ENCODE measurements around the gene TNRC6C. TPM values are rescaled to one million over a fixed set of nuclear protein-coding genes. Genes with fewer than 3 reads are reported as not detected.
A peak's percentile ranks its signal among the peaks of the same experiment; 100 is the strongest.

The TNRC6C gene
- total and polyA plus RNA-seq, 2 of the 13 experiments (the other 11 are each of a cell fraction or from before 2014, with no cell fraction given): 0.66 to 4.9 TPM

DNA sequence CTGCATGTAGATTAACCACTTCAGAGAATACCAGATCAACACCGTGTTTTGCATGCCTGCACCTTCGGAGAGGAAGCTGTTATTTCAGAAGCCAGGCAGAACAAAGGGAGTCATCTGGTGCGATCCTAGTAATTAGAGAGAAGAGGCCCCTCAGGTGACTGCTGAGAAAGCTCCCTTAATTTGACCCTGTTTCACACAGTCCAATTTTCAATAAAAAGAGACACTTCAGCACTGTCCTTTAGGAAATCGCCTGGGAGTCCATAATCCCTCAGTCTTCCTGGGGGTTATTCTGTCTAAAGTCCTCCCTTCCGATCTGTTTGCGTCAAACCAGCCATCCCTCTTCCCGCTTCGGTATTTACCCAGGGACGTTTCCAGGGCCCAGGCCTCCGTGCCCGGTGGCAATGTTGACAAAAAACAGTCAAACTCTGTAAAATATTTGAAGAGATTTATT is 23.4 kb upstream of the TNRC6C start (continued):
- TF ChIP-seq KDM5A (IDR thresholded peaks at IDR 0.05; ENCODE audit: borderline replicate concordance, low read length) (no peak), ZNF121 (CRISPR knock-in tag; IDR thresholded peaks at IDR 0.05) (0 out of 2 replicates have a peak, but pooled peaks have one; percentile 29), HOMEZ (CRISPR knock-in tag; IDR thresholded peaks at IDR 0.05; ENCODE audit: low read depth) (peak; percentile 63; the same call in 1 of the 2 replicates), GFI1 (CRISPR knock-in tag; IDR thresholded peaks at IDR 0.05; ENCODE audit: borderline replicate concordance) (0 out of 2 replicates have a peak, but pooled peaks have one; percentile 25), ZFP62 (CRISPR knock-in tag; IDR thresholded peaks at IDR 0.05) (no peak), MATR3 (CRISPR knock-in tag; IDR thresholded peaks at IDR 0.05) (no peak), KDM1A (CRISPR knock-in tag; IDR thresholded peaks at IDR 0.05) (no peak), FOXM1 (CRISPR knock-in tag; IDR thresholded peaks at IDR 0.05) (no peak), AGO2 (optimal IDR thresholded peaks at IDR 0.05; ENCODE audit: low read depth, low read length) (no peak), ERF (CRISPR knock-in tag; IDR thresholded peaks at IDR 0.05) (no peak), MXD4 (CRISPR knock-in tag; IDR thresholded peaks at IDR 0.05) (no peak), ZNF652 (CRISPR knock-in tag; IDR thresholded peaks at IDR 0.05; ENCODE audit: borderline replicate concordance, low read depth) (no peak), FOXP4 (CRISPR knock-in tag; IDR thresholded peaks at IDR 0.05) (no peak), MIER3 (CRISPR knock-in tag; IDR thresholded peaks at IDR 0.05; ENCODE audit: borderline replicate concordance) (no peak), SETDB1 (CRISPR knock-in tag; IDR thresholded peaks at IDR 0.05; ENCODE audit: borderline replicate concordance) (no peak), ZMYM2 (CRISPR knock-in tag; IDR thresholded peaks at IDR 0.05) (no peak), KDM3A (CRISPR knock-in tag; IDR thresholded peaks at IDR 0.05; ENCODE audit: low read depth) (no peak), BRCA1 (CRISPR knock-in tag; IDR thresholded peaks at IDR 0.05) (no peak)
- TF ChIP-seq, protein P1, sequence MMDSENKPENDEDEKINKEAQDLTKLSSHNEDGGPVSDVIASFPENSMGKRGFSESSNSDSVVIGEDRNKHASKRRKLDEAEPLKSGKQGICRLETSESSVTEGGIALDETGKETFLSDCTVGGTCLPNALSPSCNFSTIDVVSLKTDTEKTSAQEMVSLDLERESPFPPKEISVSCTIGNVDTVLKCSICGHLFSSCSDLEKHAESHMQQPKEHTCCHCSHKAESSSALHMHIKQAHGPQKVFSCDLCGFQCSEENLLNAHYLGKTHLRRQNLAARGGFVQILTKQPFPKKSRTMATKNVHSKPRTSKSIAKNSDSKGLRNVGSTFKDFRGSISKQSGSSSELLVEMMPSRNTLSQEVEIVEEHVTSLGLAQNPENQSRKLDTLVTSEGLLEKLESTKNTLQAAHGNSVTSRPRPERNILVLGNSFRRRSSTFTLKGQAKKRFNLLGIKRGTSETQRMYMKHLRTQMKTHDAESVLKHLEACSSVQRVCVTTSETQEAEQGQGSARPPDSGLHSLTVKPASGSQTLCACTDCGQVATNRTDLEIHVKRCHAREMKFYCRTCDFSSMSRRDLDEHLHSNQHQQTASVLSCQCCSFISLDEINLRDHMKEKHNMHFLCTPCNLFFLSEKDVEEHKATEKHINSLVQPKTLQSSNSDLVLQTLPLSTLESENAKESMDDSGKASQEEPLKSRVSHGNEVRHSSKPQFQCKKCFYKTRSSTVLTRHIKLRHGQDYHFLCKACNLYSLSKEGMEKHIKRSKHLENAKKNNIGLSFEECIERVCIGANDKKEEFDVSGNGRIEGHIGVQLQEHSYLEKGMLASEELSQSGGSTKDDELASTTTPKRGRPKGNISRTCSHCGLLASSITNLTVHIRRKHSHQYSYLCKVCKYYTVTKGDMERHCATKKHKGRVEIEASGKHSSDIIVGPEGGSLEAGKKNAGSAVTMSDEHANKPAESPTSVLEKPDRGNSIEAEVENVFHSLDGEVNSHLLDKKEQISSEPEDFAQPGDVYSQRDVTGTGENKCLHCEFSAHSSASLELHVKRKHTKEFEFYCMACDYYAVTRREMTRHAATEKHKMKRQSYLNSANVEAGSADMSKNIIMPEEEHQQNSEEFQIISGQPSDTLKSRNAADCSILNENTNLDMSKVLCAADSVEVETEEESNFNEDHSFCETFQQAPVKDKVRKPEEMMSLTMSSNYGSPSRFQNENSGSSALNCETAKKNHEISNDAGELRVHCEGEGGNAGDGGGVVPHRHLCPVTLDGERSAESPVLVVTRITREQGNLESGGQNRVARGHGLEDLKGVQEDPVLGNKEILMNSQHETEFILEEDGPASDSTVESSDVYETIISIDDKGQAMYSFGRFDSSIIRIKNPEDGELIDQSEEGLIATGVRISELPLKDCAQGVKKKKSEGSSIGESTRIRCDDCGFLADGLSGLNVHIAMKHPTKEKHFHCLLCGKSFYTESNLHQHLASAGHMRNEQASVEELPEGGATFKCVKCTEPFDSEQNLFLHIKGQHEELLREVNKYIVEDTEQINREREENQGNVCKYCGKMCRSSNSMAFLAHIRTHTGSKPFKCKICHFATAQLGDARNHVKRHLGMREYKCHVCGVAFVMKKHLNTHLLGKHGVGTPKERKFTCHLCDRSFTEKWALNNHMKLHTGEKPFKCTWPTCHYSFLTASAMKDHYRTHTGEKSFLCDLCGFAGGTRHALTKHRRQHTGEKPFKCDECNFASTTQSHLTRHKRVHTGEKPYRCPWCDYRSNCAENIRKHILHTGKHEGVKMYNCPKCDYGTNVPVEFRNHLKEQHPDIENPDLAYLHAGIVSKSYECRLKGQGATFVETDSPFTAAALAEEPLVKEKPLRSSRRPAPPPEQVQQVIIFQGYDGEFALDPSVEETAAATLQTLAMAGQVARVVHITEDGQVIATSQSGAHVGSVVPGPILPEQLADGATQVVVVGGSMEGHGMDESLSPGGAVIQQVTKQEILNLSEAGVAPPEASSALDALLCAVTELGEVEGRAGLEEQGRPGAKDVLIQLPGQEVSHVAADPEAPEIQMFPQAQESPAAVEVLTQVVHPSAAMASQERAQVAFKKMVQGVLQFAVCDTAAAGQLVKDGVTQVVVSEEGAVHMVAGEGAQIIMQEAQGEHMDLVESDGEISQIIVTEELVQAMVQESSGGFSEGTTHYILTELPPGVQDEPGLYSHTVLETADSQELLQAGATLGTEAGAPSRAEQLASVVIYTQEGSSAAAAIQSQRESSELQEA (CRISPR knock-in tag; IDR thresholded peaks at IDR 0.05; ENCODE audit: not compliant biosample characterization): no peak
